ENCODE data around the gene HDAC10.

The HDAC10 gene

DNA sequence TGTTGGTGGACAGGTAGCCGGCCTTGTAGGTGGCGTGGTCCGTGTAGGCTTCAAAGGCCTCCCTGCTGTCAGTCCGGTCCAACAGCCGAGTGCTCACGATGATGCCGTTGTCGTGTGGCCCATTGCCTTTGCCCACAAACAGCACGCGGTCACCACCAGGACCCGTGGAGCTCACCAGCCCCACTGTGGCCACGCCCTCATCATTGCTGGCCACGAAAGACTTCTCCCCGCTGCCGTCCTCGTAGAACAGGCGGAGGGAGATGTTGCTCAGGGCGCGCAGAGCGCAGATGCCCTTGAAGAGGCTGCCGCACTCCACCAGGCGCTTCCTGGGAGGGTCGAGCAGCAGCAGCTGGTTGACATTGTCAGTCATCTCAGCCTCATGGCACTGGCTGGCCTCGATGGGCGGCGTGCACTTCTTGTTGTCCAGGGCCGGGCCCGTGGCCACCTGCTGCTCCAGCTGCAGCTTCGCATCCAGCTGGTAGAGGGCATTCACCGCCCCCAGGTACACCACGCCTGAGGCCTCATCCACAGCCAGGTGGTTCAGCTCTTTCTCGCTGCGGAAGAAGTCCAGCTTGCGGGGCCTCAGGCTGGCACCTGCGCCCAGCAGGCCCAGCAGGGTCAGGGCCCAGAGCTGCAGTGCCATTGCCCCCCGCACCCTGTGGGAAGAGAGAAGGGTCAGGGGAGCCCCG lies 39.0 kb upstream of the HDAC10 start:
- no peak overlapping the region for H3K27ac Mint-ChIP-seq
- no peaks in the 10 kb centered on the region for H3K9me3 Mint-ChIP-seq
- no peak overlapping the region for H3K4me3 Mint-ChIP-seq
- peaks cover 7% of the 10 kb centered on the region for H3K4me1 Mint-ChIP-seq (ENCODE audit: low read depth)
- H3K27me3 Mint-ChIP-seq (ENCODE audit: low read depth) = peaks cover 13% of the 10 kb centered on the region
- H3K36me3 Mint-ChIP-seq (ENCODE audit: low read depth) = peaks cover 4% of the 10 kb centered on the region

DNA sequence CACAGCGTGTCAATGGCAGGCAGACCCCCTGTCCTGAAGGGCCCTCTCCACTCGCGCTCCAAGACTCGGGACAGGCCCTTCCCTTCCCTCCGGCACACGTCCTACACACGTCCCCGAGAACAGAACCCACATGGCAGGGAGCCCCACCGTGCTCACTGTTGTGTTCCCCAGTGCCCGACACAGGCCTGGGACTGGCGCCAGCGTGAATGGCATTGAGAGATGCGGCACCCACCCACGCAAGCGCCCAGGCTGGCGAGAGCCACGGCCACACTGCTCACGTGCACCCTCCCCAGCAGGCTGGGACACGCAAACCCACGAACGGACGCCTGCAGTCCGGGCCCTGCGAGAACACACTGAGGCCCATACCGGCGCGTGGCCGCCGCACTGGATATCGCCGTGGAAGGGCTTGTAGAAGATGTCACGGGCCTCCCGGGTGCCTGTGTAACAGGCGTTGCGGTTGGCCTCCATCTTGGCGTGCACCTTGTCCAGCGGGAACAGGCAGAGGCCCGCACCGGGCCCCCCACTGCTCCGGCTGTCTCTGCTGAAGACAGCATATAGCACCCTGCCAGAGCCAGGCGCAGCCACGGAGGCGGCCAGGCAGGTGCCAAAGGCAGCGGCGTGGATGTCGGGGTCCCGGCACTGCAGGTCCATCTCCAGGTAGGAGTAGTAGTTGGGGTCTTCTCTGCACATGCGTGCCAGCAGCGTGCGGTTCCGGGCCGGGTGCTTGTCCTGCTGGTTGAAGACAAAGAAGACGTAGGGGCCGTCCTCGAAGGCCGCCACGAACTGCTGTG lies 38.3 kb upstream of the HDAC10 start:
- no peak overlapping the region for H3K4me3 Mint-ChIP-seq
- no peaks in the 10 kb centered on the region for H3K9me3 Mint-ChIP-seq
- peaks cover 12% of the 10 kb centered on the region for H3K27me3 Mint-ChIP-seq (ENCODE audit: low read depth)
- peaks cover 7% of the 10 kb centered on the region for H3K4me1 Mint-ChIP-seq (ENCODE audit: low read depth)
- H3K27ac Mint-ChIP-seq = no peak overlapping the region
- H3K36me3 Mint-ChIP-seq (ENCODE audit: low read depth) = peaks cover 4% of the 10 kb centered on the region

DNA sequence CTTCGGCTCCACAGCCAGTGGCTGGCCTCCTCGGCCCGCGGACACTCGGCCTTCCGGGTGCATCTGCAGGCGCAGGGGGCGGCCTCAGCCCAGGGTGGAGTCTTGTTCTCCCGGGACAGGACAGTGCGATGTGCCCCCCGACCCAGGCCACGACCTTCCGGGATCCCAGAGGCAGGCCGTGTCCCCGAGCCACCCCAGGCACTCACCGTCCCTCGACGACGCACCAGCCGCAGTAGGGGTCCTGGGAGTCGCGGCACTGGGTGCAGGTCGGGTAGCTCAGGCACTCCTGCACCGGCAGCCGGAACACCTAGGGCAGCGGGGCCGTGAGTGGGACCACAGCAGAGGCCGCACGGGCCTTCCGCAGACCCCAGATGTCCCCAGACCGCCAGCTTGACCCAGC lies 36.7 kb upstream of the HDAC10 start:
- H3K27ac Mint-ChIP-seq = no peak overlapping the region
- peaks cover 4% of the 10 kb centered on the region for H3K4me1 Mint-ChIP-seq (ENCODE audit: low read depth)
- peaks cover 3% of the 10 kb centered on the region for H3K36me3 Mint-ChIP-seq (ENCODE audit: low read depth)
- no peaks in the 10 kb centered on the region for H3K9me3 Mint-ChIP-seq
- peaks cover 9% of the 10 kb centered on the region for H3K27me3 Mint-ChIP-seq (ENCODE audit: low read depth)
- no peak overlapping the region for H3K4me3 Mint-ChIP-seq

GRCh38 chr22:50286701-50287318 lies 35.7 kb upstream of the HDAC10 start:
- H3K27me3 Mint-ChIP-seq (ENCODE audit: low read depth) = no peaks in the 10 kb centered on the region
- no peak overlapping the region for H3K4me3 Mint-ChIP-seq
- no peaks in the 10 kb centered on the region for H3K36me3 Mint-ChIP-seq (ENCODE audit: low read depth)
- no peak overlapping the region for H3K27ac Mint-ChIP-seq
- no peaks in the 10 kb centered on the region for H3K9me3 Mint-ChIP-seq
- peaks cover under 1% of the 10 kb centered on the region for H3K4me1 Mint-ChIP-seq (ENCODE audit: low read depth)

GRCh38 chr22:50286275-50286674 lies 35.2 kb upstream of the HDAC10 start:
- no peaks in the 10 kb centered on the region for H3K36me3 Mint-ChIP-seq (ENCODE audit: low read depth)
- no peaks in the 10 kb centered on the region for H3K4me1 Mint-ChIP-seq (ENCODE audit: low read depth)
- no peaks in the 10 kb centered on the region for H3K9me3 Mint-ChIP-seq
- H3K27ac Mint-ChIP-seq = no peak overlapping the region
- H3K27me3 Mint-ChIP-seq (ENCODE audit: low read depth) = no peaks in the 10 kb centered on the region
- no peak overlapping the region for H3K4me3 Mint-ChIP-seq

GRCh38 chr22:50285568-50286229 lies 34.6 kb upstream of the HDAC10 start:
- no peaks in the 10 kb centered on the region for H3K27me3 Mint-ChIP-seq (ENCODE audit: low read depth)
- H3K9me3 Mint-ChIP-seq = no peaks in the 10 kb centered on the region
- no peaks in the 10 kb centered on the region for H3K4me1 Mint-ChIP-seq (ENCODE audit: low read depth)
- H3K36me3 Mint-ChIP-seq (ENCODE audit: low read depth) = no peaks in the 10 kb centered on the region
- H3K4me3 Mint-ChIP-seq = no peak overlapping the region
- H3K27ac Mint-ChIP-seq = no peak overlapping the region

DNA sequence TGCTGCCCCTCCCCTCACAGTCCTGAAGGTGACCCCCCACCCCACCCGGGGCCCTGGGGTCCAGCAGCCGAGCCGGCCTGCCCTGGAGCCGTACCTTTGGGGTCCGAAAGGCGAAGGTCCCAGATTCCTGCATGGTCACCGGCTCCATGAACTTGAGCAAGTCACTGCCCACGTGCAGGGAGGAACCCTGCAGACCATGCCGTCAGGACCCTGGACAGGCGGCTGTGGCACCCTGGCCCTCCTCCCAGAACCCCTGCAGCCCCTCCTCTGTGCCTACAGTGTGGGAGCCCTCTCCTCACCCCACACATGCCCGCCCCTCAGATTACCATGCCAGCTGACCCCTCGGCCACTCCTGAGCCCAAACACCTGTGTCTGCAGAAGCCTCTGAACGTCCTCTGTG lies 33.4 kb upstream of the HDAC10 start:
- Mint-ChIP-seq H3K27ac (no peak overlapping the region), H3K4me1 (ENCODE audit: low read depth) (no peaks in the 10 kb centered on the region), H3K36me3 (ENCODE audit: low read depth) (no peaks in the 10 kb centered on the region), H3K4me3 (no peak overlapping the region), H3K27me3 (ENCODE audit: low read depth) (no peaks in the 10 kb centered on the region), H3K9me3 (no peaks in the 10 kb centered on the region)

DNA sequence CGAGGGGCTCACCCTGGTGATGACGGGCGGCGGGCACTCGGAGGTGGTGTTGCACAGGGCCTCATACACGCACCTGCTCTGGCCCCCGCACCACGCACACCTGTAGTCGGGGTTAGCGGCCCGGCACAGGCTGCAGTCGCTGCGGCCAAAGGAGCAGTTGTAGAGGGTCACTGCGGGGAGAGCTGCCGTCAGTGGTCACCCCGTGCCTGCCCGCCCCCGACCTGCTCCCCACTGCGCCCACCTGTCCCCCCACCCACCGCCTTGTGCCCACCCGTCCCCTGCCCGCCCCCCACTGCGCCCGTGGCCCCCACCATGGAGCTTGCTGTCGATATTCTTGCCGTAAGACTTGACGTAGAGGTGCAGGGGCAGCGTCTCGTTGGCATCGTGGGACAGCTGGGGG lies 32.8 kb upstream of the HDAC10 start:
- Mint-ChIP-seq H3K36me3 (ENCODE audit: low read depth) (no peaks in the 10 kb centered on the region), H3K27me3 (ENCODE audit: low read depth) (no peaks in the 10 kb centered on the region), H3K4me1 (ENCODE audit: low read depth) (no peaks in the 10 kb centered on the region), H3K27ac (no peak overlapping the region), H3K9me3 (no peaks in the 10 kb centered on the region), H3K4me3 (no peak overlapping the region)

- Mint-ChIP-seq H3K4me1 (ENCODE audit: low read depth) (no peaks in the 10 kb centered on the region), H3K9me3 (no peaks in the 10 kb centered on the region), H3K4me3 (no peak overlapping the region), H3K27ac (no peak overlapping the region), H3K36me3 (ENCODE audit: low read depth) (no peaks in the 10 kb centered on the region), H3K27me3 (ENCODE audit: low read depth) (no peaks in the 10 kb centered on the region)
Observed at GRCh38 chr22:50282361-50283155, 31.5 kb upstream of the HDAC10 start.

- H3K4me3 Mint-ChIP-seq = no peak overlapping the region
- no peaks in the 10 kb centered on the region for H3K4me1 Mint-ChIP-seq (ENCODE audit: low read depth)
- no peaks in the 10 kb centered on the region for H3K27me3 Mint-ChIP-seq (ENCODE audit: low read depth)
- no peaks in the 10 kb centered on the region for H3K9me3 Mint-ChIP-seq
- no peaks in the 10 kb centered on the region for H3K36me3 Mint-ChIP-seq (ENCODE audit: low read depth)
- H3K27ac Mint-ChIP-seq = no peak overlapping the region
Observed at GRCh38 chr22:50281957-50282356, 30.9 kb upstream of the HDAC10 start.

- Mint-ChIP-seq H3K27ac (no peak overlapping the region), H3K9me3 (no peaks in the 10 kb centered on the region), H3K4me3 (no peak overlapping the region), H3K4me1 (ENCODE audit: low read depth) (no peaks in the 10 kb centered on the region), H3K27me3 (ENCODE audit: low read depth) (no peaks in the 10 kb centered on the region), H3K36me3 (ENCODE audit: low read depth) (no peaks in the 10 kb centered on the region)
Observed at GRCh38 chr22:50281384-50281760, 30.3 kb upstream of the HDAC10 start.

GRCh38 chr22:50280708-50281383 lies 29.8 kb upstream of the HDAC10 start:
- H3K4me1 Mint-ChIP-seq (ENCODE audit: low read depth) = no peaks in the 10 kb centered on the region
- no peak overlapping the region for H3K4me3 Mint-ChIP-seq
- no peaks in the 10 kb centered on the region for H3K36me3 Mint-ChIP-seq (ENCODE audit: low read depth)
- H3K27ac Mint-ChIP-seq = no peak overlapping the region
- no peaks in the 10 kb centered on the region for H3K27me3 Mint-ChIP-seq (ENCODE audit: low read depth)
- H3K9me3 Mint-ChIP-seq = no peaks in the 10 kb centered on the region

DNA sequence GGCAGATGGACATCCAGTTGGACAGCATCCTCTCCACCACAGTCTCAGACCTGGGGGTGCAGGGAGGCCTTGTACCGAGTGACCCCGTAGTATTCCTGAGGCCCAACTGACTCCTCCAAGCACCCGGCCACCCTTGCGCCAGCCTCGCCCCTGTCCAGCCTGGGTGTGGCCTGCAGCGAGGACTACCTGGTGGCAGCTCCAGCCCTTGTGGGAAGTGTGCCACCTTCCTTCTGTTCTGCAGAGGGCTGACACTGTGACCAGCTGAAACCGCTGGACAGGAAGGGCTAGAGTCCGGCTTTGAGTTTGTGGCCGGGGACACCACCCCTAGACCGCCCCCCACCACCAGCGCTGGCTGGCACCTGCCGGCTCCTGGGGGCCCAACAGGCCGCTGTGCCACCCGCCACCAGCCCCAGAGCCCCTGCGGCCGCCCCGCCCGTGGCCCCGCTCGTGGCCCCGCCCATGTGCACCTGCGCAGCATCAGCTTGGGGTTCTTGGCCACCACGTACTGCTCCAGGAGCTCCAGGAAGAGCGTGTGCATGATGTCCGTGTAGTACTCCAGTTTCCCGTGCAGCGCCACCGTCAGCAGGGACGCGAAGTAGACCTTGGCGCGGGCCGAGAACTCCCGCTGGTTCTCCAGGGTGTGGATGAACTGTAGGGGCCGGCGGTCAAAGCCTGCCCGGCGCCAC lies 29.1 kb upstream of the HDAC10 start:
- H3K36me3 Mint-ChIP-seq (ENCODE audit: low read depth) = no peaks in the 10 kb centered on the region
- H3K9me3 Mint-ChIP-seq = no peaks in the 10 kb centered on the region
- H3K4me1 Mint-ChIP-seq (ENCODE audit: low read depth) = no peaks in the 10 kb centered on the region
- H3K27ac Mint-ChIP-seq = no peak overlapping the region
- H3K27me3 Mint-ChIP-seq (ENCODE audit: low read depth) = no peaks in the 10 kb centered on the region
- H3K4me3 Mint-ChIP-seq = no peak overlapping the region

All from T-helper 1 cell treated with Interleukin-12 subunit alpha and Interleukin-12 subunit beta and Interleukin-4 antibody, amounts not matched to agents 30 μg/mL and 1 μg/mL, for 36 hours (primary cell).